22Rv1 (cell line): ENCODE results near the gene A3GALT2.

Experiments
- H3K27ac ChIP-seq: fragments of 450-650 bp; 2 replicates; pipeline ENCODE4 v1.5.1; 2017
- ZFX ChIP-seq: fragments of 450-650 bp; IDR thresholded peaks from 2 replicates; pipeline ENCODE4 v1.6.1; 2017; ENCODE audit warnings: antibody characterized with exemption, borderline replicate concordance
- TF ChIP-seq, protein P1 (sequence below): fragments of 450-650 bp; IDR thresholded peaks from 2 replicates; pipeline ENCODE4 v1.5.1; 2017; ENCODE audit warnings: mild to moderate bottlenecking

Gene A3GALT2

DNA sequence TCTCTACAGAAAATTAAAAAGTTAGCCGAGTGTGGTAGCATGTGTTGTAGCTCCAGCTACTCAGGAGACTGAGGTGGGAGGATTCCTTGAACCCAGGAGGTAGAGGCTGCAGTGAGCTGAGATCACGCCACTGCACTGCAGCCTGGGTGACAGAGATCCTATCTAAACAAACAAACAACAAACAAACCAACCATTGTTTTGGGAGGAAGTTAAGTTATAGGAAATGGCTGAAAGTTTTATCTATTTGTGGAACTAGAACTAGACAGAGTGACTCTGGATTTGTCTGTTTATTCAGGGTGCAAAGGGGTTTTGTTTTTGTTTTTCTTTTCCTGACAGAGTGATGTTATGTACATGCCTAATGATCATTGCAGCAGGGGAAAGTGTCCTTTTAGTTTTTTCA lies 33.6 kb downstream of the A3GALT2 start:
- TF ChIP-seq, protein P1, sequence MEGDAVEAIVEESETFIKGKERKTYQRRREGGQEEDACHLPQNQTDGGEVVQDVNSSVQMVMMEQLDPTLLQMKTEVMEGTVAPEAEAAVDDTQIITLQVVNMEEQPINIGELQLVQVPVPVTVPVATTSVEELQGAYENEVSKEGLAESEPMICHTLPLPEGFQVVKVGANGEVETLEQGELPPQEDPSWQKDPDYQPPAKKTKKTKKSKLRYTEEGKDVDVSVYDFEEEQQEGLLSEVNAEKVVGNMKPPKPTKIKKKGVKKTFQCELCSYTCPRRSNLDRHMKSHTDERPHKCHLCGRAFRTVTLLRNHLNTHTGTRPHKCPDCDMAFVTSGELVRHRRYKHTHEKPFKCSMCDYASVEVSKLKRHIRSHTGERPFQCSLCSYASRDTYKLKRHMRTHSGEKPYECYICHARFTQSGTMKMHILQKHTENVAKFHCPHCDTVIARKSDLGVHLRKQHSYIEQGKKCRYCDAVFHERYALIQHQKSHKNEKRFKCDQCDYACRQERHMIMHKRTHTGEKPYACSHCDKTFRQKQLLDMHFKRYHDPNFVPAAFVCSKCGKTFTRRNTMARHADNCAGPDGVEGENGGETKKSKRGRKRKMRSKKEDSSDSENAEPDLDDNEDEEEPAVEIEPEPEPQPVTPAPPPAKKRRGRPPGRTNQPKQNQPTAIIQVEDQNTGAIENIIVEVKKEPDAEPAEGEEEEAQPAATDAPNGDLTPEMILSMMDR = no peak
- TF ChIP-seq ZFX = no peak
- H3K27ac ChIP-seq = peak overlapping the region; percentile 33; the same call in 1 of the 2 replicates

DNA sequence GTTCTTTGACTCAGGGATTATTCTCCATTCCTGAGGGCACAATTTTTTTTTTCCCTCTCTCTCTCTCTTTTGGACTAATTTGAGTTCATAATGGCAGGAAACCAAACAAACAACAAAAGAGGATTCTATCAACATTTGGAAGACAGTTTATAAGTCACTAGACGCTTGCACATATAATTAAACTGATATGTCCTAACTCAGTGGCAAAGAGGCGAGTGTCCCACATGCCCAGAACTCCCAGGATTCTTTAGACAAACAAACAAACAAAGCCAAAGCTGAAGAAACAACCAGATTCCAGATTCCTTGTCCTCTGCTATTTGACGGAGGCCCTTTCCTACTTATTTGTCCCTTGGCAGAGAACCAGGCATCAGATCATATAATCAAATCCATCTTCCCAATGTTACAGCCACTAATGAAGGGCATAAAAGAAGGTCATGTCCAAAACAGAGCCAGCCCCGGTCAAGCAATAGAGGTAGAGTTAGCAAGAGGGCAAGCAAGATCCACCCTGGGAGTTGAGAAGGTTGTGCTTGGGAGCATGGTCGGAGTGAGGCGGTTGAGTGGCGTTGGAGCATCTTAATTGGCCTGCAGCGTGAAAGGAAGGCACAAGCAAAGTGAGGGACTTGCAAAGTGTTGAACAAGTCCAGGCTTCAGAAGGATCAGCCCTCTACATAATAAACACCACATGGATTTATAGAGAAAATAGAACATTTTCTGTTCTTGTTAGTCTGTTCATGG lies 34.3 kb downstream of the A3GALT2 start:
- no peak for TF ChIP-seq ZFX
- TF ChIP-seq, protein P1 = no peak
- peak overlapping the region; percentile 33; the same call in 1 of the 2 replicates for H3K27ac ChIP-seq

DNA sequence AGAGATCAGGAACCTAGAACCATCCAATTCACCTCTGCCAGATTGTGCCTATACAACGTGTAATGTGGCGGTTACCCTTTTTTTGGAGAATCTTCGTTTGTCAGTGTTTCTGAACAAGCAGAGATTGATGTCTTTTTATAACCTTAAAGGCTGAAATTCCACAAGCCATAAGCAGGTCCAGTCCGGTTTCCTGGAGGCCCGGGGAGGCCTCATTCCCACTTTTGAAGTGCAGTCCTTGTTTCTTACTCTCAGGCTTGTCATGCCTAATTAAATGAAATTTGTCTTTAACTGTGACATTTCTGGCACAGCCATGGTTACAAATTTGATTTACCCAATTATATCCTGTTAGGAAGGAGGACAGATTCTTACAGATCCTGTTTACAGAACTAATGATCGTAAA lies 36.8 kb downstream of the A3GALT2 start:
- no peak for TF ChIP-seq ZFX
- TF ChIP-seq, protein P1 = no peak
- H3K27ac ChIP-seq = no peak overlapping the region

DNA sequence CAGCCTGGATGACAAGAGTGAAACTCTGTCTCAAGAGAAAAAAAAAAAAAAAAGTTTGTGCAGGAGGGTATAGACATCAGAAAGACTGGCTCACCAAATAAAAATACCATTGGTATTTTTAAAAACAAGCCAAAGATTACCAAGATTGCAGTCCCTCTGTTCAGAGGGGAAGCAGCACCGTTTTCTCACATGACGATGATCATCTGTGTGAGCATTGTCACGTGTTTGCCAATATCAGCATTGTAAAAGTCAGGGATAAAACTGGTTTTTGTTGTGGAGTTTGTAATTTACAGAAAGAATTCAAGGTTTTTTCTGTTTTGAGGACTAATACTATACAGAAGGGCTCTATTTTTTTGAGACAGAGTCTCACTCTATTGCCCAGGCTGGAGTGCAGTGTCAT lies 38.1 kb downstream of the A3GALT2 start:
- TF ChIP-seq, protein P1 = no peak
- no peak for TF ChIP-seq ZFX

DNA sequence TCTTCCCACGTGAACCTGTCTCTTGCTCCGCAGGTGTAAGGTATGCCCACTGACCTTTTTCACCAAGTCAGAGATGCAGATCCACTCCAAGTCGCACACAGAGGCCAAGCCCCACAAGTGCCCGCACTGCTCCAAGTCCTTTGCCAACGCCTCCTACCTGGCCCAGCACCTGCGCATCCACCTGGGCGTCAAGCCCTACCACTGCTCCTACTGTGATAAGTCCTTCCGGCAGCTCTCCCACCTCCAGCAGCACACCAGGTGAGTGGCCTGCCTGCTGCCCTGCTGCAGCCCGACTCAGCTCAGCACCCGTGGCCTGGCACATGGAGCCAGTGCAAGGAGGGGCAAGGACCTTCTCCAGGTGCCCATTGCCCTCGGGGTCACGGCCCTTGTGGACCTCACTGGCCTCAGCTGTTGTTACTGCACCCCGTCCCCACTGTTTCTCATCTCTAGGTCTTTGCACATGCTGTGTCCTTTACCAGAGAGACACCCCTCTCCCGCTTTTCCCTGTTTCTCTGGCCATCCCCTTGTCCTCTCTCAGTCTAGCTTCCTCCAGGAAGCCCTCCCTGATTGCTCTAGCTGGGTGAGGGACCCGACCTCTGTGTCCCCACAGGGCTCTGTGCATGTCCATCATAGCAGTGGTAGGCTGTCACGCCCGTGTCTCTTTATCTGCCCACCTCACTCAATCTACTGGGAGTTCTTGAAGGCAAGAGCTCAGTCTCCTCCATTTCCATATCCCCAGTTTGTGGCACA lies 39.2 kb downstream of the A3GALT2 start:
- no peak for TF ChIP-seq ZFX
- TF ChIP-seq, protein P1 = no peak
- H3K27ac ChIP-seq = no peak overlapping the region

More for the DNA sequence above, 38.1 kb downstream of the A3GALT2 start:
- H3K27ac ChIP-seq = no peak overlapping the region

DNA sequence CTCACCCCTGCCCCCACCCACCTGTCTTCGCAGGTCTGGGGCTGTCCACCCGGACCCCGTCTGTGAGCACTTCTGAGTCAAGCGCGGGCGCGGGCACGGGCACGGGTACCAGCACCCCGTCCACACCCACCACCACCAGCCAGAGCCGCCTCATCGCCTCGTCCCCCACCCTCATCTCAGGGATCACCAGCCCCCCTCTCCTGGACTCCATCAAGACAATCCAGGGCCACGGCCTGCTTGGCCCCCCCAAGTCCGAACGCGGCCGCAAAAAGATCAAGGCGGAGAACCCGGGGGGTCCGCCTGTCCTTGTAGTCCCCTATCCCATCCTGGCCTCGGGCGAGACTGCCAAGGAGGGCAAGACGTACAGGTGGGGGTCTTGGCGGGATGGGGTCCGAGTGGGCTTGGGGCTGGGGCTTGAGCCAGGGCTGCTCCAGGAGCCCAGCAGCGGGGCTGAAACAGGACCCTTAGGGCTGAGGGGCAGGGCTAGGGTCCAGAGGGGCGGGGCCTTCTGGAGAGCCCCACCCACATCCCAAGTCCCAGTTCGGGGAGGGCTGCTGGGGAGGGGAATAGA lies 40.7 kb downstream of the A3GALT2 start:
- TF ChIP-seq ZFX = no peak
- TF ChIP-seq, protein P1 = no peak
- H3K27ac ChIP-seq = no peak overlapping the region
